A673 (cell line): ENCODE measurements around the gene PCNX1.

Source experiments
- EZH2 ChIP-seq: fragments of 200-600 bp; sonication (generic); IDR thresholded peaks from 2 replicates; pipeline ENCODE4 v1.6.1; 2017; ENCODE audit warnings: borderline replicate concordance, low read depth, mild to moderate bottlenecking, mixed read lengths, antibody characterized with exemption, low read length; ENCODE audit not compliant: poor library complexity, severe bottlenecking
- TF ChIP-seq, protein P1 (sequence below): fragments of 300-800, 200-600 bp; sonication (generic); conservative IDR thresholded peaks from 2 replicates; pipeline ENCODE4 v1.5.1; 2017; ENCODE audit warnings: low read depth, mild to moderate bottlenecking, antibody characterized with exemption, low read length, moderate library complexity, mixed read lengths

DNA sequence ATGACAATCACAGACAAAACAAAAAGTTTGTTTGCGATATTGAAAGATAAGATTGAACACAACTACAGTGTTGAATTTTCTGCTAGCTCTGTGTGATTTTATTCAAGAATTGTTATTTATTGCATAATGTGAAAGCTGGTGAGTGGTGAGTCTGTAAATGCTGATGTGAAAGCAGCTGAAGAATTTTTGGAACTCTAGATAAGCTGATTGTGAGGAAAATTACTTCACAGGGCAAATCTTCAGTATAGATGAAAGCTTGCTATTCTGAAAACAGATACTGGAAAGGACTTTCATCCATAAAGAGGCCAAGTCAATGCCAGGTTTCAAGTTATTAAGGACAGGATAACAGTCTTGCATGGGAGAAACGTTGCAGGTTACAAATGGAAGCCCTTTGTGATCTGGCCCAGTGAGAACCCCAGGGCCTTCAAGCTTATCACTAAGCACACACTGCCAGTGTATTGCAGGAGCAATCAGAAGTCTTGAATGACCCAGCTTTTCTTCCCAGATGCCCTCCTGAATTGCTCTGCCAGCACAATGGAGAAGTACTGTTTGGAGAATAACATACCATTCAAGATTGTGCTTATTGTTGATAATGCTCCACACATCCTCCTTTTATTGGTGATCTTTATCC lies 153.7 kb downstream of the PCNX1 start:
- TF ChIP-seq EZH2: no peak
- TF ChIP-seq, protein P1, sequence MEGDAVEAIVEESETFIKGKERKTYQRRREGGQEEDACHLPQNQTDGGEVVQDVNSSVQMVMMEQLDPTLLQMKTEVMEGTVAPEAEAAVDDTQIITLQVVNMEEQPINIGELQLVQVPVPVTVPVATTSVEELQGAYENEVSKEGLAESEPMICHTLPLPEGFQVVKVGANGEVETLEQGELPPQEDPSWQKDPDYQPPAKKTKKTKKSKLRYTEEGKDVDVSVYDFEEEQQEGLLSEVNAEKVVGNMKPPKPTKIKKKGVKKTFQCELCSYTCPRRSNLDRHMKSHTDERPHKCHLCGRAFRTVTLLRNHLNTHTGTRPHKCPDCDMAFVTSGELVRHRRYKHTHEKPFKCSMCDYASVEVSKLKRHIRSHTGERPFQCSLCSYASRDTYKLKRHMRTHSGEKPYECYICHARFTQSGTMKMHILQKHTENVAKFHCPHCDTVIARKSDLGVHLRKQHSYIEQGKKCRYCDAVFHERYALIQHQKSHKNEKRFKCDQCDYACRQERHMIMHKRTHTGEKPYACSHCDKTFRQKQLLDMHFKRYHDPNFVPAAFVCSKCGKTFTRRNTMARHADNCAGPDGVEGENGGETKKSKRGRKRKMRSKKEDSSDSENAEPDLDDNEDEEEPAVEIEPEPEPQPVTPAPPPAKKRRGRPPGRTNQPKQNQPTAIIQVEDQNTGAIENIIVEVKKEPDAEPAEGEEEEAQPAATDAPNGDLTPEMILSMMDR: no peak
